KMS-11 (cell line): ENCODE measurements around the gene RILPL2.
"Not testable (repeated sequence)": the region's sequence is repeated elsewhere in the genome, so short reads cannot be mapped to it uniquely, and the experiment has no call there.

Experiments used
- H2AFZ ChIP-seq: fragments of 200-600 bp; sonication (generic); 2 replicates; pipeline ENCODE4 v1.6.1; 2016; ENCODE audit warnings: antibody characterized with exemption, mixed run types, low read depth
- H3K27ac ChIP-seq: fragments of 200-600 bp; sonication (generic); 2 replicates; pipeline ENCODE4 v1.6.1; 2016; ENCODE audit warnings: mild to moderate bottlenecking, mixed run types
- H3K27me3 ChIP-seq: fragments of 200-600 bp; sonication (generic); 2 replicates; pipeline ENCODE4 v1.6.1; 2017; ENCODE audit warnings: mild to moderate bottlenecking, low read depth, mixed run types, moderate library complexity; ENCODE audit not compliant: insufficient read depth
- H3K36me3 ChIP-seq: fragments of 200-600 bp; sonication (generic); 2 replicates; pipeline ENCODE4 v1.6.1; 2017; ENCODE audit warnings: mild to moderate bottlenecking, mixed run types; ENCODE audit not compliant: insufficient read depth
- H3K4me1 ChIP-seq: fragments of 200-600 bp; sonication (generic); 2 replicates; pipeline ENCODE4 v1.6.1; 2016; ENCODE audit warnings: mild to moderate bottlenecking, low read depth, mixed run types; ENCODE audit not compliant: poor library complexity, severe bottlenecking
- H3K4me2 ChIP-seq: fragments of 200-600 bp; sonication (generic); 2 replicates; pipeline ENCODE4 v1.7.0; 2016; ENCODE audit warnings: mild to moderate bottlenecking, mixed run types
- H3K4me3 ChIP-seq: fragments of 200-600 bp; sonication (generic); IDR thresholded peaks from 2 replicates; pipeline ENCODE4 v1.6.1; 2017; ENCODE audit warnings: low read depth, low read length, mixed read lengths; ENCODE audit not compliant: insufficient read depth
- H3K79me2 ChIP-seq: fragments of 200-600 bp; sonication (generic); 2 replicates; pipeline ENCODE4 v1.6.1; 2016; ENCODE audit warnings: low read depth, mixed run types; ENCODE audit not compliant: insufficient read depth
- H3K9ac ChIP-seq: fragments of 200-600 bp; sonication (generic); 2 replicates; pipeline ENCODE4 v1.6.1; 2016; ENCODE audit warnings: mild to moderate bottlenecking, mixed run types
- H4K20me1 ChIP-seq: fragments of 200-600 bp; sonication (generic); 2 replicates; pipeline ENCODE4 v1.6.1; 2016; ENCODE audit warnings: mild to moderate bottlenecking, mixed run types; ENCODE audit not compliant: insufficient read depth
- TF ChIP-seq, protein P1 (sequence below): fragments of 200-600 bp; sonication (generic); conservative IDR thresholded peaks from 2 replicates; pipeline ENCODE4 v1.6.1; 2017; ENCODE audit warnings: low read depth, mild to moderate bottlenecking, antibody characterized with exemption, low read length, moderate library complexity, mixed read lengths

The RILPL2 gene

DNA sequence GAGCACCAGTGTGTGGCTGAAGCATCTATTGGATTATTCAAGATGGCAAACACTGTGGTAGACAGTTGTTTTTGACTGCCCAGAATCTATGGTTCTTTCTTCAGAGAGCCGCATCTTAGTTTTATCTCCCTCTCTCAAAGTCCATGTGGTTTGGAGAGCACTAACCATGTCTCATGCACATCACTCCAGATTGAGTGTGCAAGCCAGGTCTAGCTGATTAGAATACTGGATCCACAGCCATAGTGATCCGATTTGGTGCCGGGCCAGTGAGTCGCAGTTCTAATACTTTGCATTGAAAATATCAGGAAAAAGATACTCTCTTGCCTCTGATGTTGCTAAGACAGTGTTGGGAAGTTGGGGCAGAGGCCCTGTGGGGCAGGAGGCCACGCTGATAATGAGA lies 67.3 kb downstream of the RILPL2 start:
- Histone ChIP-seq H3K4me2 (no peak overlapping the region), H3K36me3 (no peaks in the 10 kb centered on the region), H3K9ac (no peak overlapping the region), H3K4me1 (no peaks in the 10 kb centered on the region), H3K4me3 (no peak overlapping the region), H3K27ac (no peak overlapping the region), H3K79me2 (peaks cover under 1% of the 10 kb centered on the region; the same call in 1 of the 2 replicates), H4K20me1 (no peaks in the 10 kb centered on the region), H2AFZ (no peak overlapping the region), H3K27me3 (no peaks in the 10 kb centered on the region)
- TF ChIP-seq, protein P1, sequence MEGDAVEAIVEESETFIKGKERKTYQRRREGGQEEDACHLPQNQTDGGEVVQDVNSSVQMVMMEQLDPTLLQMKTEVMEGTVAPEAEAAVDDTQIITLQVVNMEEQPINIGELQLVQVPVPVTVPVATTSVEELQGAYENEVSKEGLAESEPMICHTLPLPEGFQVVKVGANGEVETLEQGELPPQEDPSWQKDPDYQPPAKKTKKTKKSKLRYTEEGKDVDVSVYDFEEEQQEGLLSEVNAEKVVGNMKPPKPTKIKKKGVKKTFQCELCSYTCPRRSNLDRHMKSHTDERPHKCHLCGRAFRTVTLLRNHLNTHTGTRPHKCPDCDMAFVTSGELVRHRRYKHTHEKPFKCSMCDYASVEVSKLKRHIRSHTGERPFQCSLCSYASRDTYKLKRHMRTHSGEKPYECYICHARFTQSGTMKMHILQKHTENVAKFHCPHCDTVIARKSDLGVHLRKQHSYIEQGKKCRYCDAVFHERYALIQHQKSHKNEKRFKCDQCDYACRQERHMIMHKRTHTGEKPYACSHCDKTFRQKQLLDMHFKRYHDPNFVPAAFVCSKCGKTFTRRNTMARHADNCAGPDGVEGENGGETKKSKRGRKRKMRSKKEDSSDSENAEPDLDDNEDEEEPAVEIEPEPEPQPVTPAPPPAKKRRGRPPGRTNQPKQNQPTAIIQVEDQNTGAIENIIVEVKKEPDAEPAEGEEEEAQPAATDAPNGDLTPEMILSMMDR, result no peak

GRCh38 chr12:123368431-123368830 lies 68.1 kb downstream of the RILPL2 start:
- H3K79me2 ChIP-seq, H2AFZ ChIP-seq, H3K36me3 ChIP-seq, H4K20me1 ChIP-seq, H3K4me1 ChIP-seq, H3K27me3 ChIP-seq, H3K4me3 ChIP-seq, H3K27ac ChIP-seq, H3K9ac ChIP-seq, H3K4me2 ChIP-seq: not testable (repeated sequence)

GRCh38 chr12:123367511-123367910 lies 69.0 kb downstream of the RILPL2 start:
- Histone ChIP-seq H3K9ac (no peak overlapping the region), H3K4me2 (no peak overlapping the region), H3K79me2 (peaks cover 18% of the 10 kb centered on the region), H3K27ac (no peak overlapping the region), H2AFZ (no peak overlapping the region), H4K20me1 (no peaks in the 10 kb centered on the region), H3K36me3 (no peaks in the 10 kb centered on the region), H3K4me1 (no peaks in the 10 kb centered on the region), H3K4me3 (no peak overlapping the region), H3K27me3 (no peaks in the 10 kb centered on the region)
- TF ChIP-seq, protein P1, result no peak
